ENCODE data around the gene NONO.
"Not testable (repeated sequence)": the region's sequence is repeated elsewhere in the genome, so short reads cannot be mapped to it uniquely, and the experiment has no call there.

Gene NONO, protein sequence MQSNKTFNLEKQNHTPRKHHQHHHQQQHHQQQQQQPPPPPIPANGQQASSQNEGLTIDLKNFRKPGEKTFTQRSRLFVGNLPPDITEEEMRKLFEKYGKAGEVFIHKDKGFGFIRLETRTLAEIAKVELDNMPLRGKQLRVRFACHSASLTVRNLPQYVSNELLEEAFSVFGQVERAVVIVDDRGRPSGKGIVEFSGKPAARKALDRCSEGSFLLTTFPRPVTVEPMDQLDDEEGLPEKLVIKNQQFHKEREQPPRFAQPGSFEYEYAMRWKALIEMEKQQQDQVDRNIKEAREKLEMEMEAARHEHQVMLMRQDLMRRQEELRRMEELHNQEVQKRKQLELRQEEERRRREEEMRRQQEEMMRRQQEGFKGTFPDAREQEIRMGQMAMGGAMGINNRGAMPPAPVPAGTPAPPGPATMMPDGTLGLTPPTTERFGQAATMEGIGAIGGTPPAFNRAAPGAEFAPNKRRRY

DNA sequence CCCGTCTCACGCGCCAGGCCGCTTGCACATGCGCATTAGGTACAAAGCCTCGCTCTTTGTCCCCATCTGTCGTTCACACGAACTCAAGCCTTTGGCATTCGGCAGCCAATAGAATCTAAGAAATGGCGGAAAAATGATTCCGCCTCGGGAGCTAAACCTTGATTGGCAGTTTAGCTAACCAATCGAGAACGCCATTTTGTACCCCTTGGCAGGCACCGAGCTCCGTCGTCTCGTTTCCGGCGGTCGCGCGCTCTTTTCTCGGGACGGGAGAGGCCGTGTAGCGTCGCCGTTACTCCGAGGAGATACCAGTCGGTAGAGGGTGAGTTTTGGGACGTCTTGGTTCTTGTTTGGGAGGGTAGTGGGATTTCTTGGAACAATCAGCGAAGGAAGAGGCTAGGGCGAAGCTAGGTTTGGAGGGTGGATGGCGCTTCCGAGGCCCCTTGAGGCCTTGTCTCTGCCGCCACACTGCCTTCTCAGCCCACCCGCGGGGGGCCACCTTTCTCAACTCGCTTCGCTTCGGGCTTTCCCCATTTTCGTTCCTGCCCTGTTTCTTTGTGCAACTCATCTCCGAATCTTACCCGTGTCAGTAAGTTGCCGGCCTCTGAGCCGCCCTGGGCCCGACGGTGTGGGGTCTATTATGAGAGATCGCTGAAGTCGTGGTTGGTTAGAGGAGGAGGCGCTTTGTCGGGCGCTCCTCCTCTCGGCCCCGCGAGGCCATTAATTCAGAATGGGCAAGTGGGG is at the start of gene NONO:
Gene NONO (plus strand): TSS at position 233 of the 741 bp plus-strand sequence. CDS start 7,003 bp downstream, outside the sequence.
- peak; percentile 94 for DNase-seq

DNA sequence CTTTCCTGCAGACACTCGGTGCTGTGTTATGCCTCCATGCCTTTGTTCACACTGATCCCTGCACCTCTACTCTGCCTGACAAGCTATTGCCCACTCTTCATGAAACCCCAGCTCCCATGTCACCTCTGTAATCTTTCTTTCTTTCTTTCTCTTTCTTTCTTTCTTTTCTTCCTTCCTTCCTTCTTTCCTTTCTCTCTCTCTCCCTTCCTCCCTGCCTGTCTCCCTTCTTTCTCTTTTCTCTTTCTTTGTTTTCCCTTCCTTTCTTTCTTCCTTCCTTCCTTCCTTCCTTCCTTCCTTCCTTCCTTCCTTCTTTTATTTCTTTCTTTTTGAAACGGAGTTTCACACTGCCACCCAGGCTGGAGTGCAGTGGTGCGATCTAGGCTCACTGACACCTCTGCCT is 48.0 kb upstream of the NONO start:
- no peak for DNase-seq

DNA sequence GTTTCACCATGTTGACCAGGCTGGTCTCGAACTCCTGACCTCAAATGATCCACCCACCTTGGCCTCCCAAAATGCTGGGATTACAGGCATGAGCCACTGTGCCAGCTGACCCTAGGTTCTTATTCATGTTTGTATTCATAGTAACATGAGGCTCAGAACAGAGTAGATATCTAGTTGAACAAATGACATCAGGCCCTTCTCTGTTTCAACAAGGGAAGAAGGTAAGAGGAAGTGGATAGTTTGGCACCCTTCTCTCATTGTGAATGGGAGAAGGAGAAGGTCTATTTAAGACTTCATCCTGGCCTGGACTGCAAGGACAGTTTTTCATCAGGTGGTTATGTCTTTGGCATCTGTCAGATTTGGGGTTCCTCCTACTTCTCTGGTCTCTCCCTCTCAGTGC is 46.6 kb upstream of the NONO start:
- no peak for DNase-seq

DNA sequence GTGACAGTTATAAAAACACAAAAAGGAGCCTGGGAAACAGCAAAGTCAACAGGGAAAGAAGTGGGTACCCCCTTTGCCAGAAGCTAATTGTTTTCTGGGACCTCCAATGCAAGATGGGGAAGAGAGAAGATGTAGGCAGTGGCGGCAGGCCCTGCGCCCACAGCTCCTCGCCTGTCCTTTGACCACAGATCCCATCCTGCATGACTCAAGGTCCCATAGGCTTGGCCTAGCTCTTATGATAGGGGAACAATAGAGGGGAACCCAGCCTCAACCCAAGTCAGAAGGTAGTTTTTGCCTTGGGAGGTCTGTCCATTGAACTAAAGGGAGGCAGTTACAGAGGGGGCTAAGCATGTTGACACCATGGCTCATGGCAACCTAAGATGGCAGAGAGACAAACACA is 43.7 kb upstream of the NONO start:
- DNase-seq = no peak

DNA sequence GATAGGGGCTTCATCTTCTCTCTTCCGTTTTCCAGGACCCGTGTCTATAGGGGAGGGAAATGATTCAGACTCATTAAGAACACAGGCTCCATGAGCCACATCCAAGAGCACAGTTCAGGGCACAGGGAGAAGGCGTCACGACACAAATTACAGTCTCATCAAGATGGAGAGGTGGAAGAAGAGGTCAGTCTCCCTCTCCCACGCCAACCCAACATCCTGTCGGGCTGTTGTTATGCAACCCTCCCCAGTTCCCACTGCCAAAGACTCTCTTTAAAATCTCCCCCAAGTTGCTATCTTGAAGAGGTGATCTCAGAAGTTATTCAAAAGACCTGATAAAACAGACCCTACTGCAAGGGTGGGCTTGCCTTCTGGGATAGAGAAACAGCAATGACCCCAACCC is 42.1 kb upstream of the NONO start:
- DNase-seq = no peak

DNA sequence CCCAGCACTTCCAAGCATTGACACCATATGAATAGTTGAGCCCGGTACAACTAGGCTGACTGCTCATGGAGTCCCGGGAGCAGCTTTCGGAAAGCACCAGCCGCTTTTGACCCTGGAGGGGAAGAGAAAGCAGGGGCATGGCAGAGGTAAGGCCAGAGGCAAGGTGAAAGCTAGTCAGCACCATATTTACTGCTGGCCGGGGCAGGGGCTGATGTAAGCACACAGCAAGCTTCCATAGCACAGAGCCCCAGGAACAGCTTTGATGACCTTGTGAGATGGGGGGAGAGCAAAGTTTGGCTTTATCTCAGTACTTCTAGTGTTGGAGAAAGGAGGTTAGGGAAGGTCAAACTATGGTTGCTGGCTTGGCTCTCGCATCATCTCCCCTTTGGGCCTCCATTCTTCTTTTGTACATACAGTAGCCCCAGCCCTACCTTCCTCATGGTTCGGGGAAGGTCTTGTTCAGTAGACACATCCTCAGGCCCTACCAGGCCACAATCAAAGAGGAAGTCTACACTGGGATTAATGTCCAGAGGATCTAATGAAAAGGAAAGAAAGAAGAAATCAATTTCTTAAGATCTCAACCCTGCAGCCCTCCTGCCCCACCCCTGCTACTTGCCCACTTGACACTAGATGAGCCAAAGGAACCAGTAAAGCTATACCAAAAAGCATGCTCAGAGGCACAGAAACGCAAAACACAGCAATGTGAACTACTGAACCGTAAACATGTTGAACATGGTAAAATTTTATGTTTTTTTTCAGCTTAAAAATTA is 38.9 kb upstream of the NONO start:
- DNase-seq = no peak

DNA sequence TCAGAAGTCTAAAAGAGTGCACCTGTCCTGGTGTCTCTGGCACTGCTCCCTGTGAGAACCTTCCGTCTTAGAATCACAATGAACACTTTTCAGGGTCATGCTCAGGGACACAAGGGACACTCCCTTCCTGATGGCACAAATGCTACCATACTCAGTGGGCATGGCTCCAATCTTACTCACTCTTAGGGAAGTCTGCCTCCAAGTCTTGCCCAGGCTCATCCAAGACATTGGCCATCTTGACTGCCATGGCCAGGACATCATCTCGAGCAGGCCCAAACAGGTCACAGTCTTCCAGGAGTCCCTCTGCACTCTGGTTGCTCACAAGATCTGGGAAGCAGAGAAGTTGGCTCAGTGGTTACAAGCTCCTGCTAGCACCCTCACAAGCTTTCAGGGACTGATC is 38.3 kb upstream of the NONO start:
- DNase-seq = no peak

DNA sequence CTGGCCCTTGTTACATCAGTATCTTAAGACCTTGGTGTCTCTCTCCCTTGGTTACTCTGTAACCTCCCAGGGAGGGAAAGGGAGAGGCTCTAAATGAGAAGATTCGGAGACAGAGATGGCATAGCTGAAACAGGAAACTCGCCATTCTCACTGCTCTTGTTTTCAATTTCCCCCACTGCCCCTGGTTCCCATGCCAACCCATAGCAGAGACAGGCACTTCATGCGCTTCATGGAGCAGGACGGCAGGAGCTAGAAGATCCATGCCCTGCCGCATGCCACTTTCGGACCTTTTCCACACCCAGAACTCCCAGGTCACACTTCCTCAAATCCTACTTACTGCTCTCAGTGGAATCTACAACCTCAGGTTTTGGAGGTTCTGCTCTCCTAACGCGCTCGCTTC is 32.6 kb upstream of the NONO start:
- no peak for DNase-seq

DNA sequence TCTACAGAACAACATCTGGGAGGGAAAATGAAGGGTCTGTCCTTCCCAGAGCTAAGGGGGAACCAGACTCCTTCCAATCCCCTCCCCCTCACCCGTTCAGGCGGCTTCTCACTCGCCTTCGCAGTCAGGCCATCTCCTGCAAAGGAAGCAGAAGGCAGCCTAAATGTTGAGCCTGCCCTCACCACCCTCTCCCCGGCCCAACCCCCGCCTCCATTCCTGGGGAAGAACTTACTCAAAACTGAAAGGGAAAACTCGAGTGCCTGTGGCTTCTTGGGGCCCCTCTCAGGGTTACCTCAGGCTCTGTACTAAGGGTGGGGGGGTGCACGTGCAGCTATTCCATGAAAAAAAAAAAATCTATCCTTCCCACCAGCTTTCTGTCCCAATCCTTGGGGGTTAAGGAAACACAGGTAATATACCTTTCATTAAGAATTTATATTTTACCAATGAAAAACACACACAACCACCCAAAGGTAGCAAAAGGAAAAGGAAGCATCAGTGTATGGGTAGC is 31.9 kb upstream of the NONO start:
- no peak for DNase-seq

DNA sequence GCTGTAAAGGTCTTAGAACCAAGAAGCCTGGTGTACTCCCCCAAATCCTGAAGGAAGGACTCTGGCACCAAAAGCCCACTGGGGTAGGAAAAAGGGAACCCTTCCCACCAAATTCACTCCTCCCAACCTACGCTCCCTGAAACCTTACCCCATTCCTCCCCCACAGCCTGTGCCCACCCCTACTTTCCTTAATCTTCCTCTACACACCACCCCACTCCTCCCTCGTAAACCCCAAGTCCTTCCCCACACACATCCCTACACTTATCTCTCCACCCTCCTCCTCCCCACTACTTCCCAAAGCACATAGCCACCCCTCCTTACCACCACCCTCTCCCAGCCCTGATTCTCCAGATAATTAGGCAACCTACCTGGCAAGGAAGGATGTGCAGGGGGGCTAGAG is 31.2 kb upstream of the NONO start:
- DNase-seq = no peak

DNA sequence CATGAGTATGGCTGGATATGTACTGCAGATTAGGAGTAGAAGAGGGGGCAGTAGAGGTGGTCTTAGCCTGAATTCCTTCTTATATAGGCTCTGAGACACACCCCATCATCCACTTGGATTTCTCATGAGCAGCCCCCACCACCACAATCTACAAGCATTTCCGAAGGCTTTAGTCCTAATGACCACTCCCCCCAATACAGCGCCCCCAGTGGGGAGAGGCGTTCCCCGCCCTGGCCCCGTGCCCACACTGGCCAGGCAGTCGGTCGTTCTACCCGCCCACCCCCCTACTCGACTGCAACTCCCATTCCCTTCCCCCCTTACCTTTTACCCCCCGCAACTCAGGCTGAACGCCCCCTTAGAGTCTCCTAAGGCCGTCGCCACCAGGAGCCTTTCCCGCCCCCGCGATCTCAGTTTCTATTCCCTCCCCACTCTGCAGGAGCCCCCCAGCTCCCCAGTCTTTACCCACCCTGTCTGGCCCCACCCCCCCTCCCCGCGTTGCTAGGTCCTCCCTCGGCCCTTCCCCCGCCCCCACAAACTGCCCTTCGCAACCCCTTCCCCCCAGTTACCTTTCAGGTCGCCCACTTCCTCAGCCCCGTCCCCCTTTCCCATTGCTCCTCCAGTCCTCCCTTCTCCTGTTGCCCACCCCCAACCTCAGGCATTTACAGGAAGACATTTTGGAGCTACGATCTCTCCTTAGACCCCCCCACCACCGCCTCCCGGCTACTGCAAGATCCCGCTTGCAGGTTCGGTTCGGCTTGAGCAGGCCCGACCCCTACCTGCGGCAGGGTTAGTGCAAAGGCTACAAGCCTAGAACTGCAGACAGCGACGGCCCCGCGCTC is 30.0 kb upstream of the NONO start:
- DNase-seq = no peak

DNA sequence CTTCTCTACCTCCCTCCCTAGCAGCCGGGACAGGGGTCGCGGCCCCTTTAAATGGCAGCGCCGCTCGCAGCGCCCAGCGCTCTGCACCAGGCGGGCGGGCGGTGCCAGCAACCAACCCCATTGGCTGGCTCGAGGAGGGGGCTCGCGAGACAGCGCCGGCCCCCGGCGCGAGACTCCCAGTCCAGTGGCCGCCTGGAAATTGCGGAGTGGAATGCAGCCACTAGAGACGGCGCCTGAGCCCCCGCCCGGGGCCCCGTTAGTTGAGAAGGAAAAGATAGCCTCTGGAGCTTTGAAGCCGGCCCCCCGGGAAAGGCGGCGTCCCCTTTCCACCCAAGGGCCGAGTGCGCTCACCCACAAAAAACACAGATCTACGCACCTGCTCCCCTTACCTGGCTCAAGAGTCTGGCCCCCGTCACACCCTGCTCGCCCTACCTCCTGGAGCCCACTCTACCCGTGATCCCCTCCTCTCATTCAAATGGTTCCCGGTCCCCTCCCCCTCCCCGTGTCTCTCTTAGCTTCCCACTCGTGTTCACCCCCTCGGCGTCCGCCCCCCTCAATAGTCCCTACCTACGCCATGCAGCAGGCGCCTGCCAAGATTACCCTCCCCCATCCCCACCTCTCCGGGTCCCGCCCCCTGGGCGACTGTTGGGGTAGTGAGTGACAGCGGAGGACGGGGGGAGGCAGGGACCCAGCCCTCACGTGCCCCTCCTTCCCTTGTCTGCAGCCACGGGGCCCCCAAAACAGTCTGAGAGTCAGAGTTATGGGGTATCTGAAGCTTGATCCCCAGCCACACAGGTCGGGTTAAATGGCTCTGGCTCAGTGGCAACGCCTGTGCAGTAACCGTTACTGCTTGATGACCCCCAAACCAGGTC is 29.1 kb upstream of the NONO start, which contains the start of gene ZMYM3:
Gene ZMYM3 (minus strand): TSS at position 49 of the 872 bp plus-strand sequence. CDS start 885 bp downstream, outside the sequence.
- peak; percentile 79 for DNase-seq

DNA sequence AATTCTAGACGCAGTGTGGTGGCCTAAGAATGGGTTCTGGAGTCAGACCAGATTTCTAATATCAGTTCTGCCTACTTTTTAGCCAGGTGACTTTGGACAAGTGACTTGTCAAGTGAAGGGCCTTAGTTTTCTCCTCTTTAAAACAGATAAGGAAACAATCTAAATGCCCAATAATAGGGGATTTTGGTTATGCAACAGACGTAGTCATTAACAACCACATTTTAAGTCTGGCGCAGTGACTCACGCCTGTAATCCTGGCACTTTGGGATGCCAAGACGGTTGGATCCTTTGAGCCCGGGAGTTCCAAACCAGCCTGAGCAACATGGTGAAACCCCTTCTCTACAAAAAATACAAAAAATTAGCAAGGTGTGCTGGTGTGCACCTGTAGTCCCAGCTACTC is 27.4 kb upstream of the NONO start:
- DNase-seq = no peak

DNA sequence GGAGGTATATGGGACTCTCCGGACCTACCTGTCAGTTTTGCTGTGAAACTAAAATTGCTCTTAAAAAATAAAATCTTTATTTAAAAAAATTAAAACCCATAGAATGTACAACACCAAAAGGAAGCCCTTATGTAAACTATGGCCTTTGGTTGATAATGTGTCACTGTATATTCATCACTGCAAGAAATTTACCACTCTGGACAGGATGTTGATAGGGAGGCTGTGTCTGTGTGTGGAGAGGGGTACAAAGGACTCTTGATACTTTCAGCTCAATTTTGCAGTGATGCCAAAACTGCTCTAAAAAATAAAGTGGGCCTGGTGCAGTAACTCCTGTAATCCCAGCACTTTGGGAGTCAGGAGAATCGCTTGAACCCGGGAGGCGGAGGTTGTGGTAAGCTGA is 26.6 kb upstream of the NONO start:
- no peak for DNase-seq

DNA sequence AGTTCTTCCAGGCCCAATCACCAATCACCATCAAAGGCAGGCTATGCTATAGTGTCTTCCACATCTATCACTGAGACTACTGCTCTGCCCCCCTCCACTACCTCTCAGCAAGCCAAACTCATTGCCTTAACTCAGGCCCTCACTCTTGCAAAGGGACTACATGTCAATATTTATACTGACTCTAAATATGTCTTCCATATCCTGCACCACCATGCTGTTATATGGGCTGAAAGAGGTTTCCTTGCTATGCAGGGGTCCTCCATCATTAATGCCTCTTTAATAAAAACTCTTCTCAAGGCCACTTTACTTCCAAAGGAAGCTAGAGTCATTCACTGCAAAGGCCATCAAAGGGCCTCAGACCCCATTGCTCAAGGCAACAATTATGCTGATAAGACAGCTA is 14.8 kb upstream of the NONO start:
- DNase-seq = not testable (repeated sequence)

DNA sequence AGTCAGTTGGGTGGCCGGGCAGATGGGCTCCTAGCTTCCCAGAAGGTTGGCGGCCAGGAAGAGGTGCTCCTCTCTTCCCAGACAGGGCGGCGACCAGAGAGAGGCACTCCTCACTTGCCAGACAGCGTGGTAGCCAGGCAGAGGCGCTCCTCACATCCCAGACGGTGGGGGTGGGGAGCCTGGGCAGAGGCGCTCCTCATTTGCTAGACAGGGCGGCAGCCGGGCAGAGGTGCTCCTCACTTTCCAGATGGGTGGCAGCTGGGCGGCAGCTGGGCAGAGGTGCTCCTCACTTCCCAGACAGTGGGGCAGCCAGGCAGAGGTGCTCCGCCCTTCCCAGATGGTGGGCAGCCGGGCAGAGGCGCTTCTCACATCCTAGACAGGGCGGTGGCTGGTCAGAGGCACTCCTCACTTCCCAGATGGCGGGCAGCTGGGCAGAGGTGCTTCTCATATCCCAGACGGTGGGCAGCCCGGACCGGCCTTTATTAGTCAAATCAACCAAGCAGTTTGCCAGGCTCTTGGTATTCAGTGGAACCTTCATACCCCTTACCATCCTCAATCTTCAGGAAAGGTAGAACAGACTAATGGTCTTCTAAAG is 13.5 kb upstream of the NONO start:
- no peak for DNase-seq

DNA sequence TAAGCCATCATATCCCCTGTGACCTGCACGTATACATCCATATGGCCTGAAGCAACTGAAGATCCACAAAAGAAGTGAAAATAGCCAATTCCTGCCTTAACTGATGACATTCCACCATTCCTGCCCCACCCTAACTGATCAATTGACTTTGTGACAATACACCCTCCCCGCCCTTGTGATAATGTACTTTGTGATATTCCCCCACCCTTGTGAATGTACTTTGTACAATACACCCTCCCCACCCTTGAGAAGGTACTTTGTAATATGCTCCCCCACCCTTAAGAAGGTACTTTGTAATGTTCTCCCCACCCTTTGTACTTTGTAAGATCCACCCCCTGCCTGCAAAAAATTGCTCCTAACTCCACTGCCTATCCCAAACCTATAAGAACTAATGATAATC is 11.1 kb upstream of the NONO start:
- DNase-seq = not testable (repeated sequence)

DNA sequence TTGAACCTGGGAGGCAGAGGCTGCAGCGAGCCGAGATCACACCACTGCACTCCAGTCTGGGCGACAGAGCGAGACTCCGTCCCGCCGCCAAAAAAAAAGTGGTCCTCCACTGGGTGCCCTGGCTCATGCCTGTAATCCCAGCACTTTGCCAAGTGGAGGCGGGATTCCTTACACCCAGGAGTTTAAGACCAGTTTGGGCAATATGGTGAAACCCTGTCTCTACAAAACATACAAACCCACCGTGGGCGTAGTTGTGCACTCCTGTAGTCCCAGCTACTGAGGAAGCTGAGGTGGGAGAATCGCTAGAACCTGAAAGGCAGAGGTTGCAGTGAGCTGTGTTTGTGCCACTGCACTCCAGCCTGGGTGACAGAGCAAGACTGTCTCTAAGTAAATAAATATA is 2.1 kb upstream of the NONO start:
- not testable (repeated sequence) for DNase-seq

DNA sequence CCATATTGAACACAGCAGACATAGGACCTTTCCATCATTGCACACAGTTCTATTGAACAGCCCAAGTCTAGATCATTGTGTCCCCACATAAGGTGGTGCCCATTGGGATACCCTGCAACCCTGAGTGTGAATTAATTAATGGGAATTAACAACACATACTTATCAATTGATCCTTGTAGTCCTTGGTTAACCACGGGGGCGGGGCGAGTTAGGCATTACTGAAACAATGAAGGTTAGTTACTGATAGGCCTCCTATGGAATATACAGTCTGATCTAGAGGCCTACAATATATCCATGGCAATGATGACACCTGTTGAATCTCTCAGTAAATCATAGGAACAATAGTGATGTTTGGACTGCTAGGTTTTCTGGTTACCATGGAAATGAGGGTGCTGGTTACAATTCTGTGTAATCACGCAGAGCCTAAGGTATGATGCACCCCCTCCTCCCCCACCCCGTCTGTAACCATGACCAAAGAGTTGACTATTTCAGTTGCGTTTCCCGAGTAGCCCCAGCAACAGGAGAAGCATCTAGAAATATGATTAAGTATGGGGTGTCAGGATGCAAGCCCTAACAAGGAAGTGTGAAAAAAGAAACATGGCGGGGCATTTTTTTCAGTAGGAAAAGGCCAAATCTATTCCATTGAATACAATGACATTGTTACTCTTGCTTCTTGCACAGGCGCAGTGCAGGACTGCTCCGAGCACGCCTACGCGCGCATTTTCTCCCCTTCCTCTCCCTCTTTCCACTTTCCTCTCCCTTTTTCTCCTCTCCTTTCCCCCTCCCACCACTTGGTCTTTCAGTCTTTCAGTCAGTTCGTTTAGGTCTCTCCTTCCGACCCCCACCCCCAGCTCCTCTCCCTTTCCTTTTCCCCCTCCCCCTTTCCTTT is 677 bp upstream of the NONO start:
- DNase-seq = no peak

DNA sequence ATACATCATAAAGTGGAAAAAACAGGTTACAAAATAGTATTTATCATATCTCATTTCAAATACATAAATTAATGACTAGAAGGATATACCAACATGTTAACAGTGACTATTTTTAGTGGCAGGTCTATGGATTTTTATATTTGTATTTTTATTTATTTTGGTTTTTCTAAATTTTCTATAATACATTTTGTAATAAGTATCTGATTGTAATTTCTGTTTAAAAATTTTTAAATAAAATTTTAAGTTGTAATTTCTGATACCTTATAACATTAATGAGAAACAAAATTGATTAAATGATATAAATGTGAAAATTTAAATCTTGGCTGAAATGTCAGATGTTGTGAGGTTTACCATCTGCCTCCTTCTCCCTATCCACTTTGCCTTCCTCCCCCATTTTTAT is 2.5 kb downstream of the NONO start:
- no peak for DNase-seq
